HS-27A (cell line): ENCODE data around the gene PSMA3.

Source experiments
- DNase-seq: peaks from one replicate; pipeline ENCODE4 v3.0.0-alpha.2; 2012; ENCODE audit warnings: low read depth, missing footprints

Gene PSMA3

DNA sequence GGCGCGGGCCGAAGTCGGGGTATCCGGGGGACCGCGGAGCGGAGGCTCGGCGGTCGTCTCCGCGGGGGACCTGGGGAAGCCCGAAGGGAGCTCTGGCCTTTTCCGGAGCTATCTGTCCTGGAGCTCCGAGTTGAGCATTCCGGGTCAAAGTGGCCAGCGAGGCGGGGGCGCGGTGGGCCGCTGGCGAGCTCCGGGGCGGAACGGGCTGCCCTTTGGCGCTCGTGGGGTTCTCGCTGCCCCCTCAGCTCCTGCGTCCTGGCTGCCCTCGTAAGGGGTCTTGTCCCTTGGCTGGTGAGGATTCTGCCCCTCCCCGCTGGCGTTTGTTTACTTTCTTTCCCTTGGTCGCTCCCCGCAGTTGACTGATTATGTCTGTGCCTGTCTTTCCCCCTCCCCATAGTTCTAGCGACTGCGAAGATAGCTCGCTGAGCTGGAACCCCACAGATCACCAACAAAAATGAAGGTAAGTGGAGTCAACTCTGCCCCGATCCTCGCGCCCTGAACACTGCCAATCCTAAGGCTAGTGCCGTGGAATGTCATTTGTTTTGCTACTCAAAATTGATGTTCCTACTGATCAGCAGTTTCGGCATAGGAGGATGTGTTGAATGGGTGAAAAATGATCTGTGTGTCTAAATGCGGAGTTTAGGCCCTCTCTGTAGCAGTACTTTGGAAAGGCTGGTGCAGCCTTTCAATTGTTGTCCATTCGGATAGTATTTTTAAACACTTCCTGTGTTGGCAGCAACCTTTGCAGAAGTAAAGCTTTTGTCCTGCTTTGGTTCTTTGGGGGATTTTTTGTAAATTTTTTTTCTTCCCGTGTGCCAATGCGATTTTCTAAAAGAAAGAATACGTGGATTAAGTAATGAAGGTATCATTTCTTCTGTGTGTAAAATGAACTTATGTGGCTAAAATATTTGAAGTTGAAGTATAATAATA is 55.0 kb downstream of the PSMA3 start:
- DNase-seq: no peak

DNA sequence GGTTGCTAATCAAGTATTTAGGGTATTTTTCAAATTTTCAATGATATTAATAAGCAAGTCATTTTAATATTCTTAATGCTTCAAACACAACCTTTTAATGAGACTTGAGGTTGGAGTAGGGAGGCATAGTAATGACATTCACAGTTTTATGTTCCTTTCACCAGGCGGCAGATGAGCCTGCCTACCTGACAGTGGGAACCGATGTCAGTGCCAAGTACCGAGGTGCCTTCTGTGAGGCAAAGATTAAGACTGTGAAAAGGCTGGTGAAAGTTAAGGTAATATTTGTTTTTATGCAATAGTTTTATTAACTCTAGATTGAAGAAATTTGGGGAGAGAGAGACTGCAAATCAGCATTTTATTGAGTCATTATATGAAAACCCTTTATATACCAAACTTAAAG is 56.8 kb downstream of the PSMA3 start:
- no peak for DNase-seq

DNA sequence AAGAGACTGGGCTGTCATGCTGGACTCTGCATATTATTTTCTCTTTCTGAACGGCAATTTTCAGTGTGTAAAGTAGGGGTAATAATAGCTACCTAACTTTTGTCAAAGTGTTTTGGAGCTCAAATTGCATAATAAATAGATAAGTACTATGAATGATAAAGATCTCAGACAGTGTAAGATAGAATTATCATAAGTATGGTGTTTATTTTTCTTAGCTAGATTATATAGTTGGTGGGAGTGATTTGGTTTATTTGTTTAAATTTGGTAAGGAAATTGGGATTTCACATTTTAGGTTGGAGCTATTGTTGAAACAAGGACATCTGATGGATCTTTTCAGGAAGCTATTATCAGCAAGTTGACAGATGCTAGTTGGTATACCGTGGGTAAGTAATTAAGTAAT is 61.1 kb downstream of the PSMA3 start:
- no peak for DNase-seq

DNA sequence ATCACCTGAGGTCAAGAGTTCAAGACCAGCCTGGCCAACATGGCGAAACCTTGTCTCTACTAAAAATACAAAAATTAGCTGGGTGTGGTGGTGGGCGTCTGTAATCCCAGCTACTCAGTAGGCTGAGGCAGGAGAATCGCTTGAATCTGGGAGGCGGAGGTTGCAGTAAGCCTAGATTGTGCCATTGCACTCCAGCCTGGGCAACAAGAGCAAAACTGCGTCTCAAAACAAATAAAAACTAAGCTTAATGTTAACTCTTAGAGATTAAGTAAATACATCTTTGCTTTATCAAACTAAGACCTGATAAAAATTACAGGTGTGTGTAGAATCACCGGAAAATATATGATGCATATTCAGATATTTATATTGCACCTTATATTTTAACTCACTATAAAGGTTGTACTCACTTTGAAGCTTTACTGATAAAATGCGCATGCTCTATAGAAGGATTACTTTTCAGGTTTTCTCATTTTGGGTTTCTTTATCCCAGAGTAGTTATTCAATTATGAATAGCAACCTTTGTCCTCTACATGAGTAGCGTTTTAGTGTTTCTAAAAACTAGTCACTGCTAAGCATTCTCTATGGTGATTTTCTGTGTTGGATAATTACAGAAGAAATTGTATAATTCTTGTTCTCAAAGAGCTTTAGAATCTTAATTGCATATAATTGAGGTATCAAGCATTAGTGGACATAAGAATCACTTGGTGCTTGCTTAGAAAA is 63.1 kb downstream of the PSMA3 start:
- DNase-seq: no peak

DNA sequence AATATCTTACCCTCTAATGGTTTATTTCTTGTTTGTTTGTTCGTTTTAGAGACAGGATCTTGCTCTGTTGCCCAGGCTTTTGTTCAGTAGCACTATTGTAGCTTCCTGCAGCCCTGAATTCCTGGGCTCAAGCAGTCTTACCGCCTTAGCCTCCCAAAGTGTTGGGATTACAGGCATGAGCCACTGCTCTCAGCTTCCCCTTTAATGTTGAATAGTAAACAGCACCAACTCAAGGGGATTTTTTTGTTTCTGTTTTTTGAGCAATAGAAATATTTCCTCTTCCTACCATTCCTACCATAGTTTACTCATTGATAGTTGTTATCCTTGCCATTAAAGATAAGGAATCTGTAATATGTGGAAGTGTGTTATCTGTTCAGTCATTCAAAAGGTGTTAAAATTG is 64.4 kb downstream of the PSMA3 start:
- no peak for DNase-seq

DNA sequence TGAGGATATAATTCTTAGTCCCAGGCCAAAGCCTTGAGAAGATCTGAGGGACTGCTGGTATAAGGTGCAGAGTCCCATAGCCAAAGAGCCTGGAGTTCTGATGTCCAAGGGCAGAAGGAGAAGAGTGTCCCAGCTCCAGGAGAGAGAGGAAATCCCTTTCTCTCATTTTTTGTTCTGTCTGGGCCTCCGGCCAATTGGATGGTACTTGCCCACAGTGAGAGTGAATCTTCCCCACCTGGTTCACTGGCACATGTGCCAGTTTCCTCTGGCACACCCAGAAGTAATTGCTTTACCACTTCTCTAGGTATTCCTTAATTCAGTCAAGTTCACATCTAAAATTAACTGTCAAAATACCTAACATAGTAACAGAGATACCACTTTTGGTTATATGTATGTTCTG is 69.1 kb downstream of the PSMA3 start:
- no peak for DNase-seq

DNA sequence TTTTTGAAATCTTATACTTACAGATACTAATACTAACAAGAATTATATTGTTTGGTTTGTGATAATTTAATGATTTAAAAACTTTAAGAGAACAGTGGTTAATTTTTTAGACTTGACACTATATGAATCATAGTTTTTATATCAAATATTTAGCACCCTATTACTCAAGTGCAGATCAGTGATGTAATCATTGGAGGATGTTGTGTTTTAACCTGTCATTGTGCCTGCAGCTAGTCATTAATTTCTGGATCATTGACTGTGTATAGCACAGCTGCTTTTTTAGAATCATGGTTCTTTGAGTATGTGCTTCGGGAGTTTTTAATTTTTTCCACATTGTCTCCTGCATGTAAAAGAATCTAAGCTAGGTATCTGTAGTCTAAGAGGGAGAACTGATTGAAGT is 71.0 kb downstream of the PSMA3 start:
- no peak for DNase-seq
